Transverse colon (tissue), 4 donors: ENCODE measurements around the gene FIGLA. TPM values are rescaled to one million over a fixed set of nuclear protein-coding genes. Genes with fewer than 3 reads are reported as not detected.

Experiments
- DNase-seq: peaks from one replicate; pipeline ENCODE4 v3.0.0-alpha.2; 2019
- H3K27ac ChIP-seq, 4 donors: fragments of 200-600 bp; sonication (generic); 2 replicates each; pipeline ENCODE4 v1.5.1; 2016 to 2018; ENCODE audit warnings: inconsistent platforms in 4 of 4
- H3K27me3 ChIP-seq: fragments of 200-600 bp; sonication (generic); 2 replicates; pipeline ENCODE4 v1.5.1; 2017; ENCODE audit warnings: inconsistent platforms
- H3K36me3 ChIP-seq, 4 donors: fragments of 200-600 bp; sonication (generic); 2 replicates each; pipeline ENCODE4 v1.5.1; 2017 to 2019; ENCODE audit warnings: inconsistent platforms in 4 of 4
- H3K4me1 ChIP-seq, 4 donors: fragments of 200-600 bp; sonication (generic); 2 replicates each; pipeline ENCODE4 v1.5.1; 2017 to 2020; ENCODE audit warnings: inconsistent platforms in 4 of 4
- H3K4me3 ChIP-seq, 4 donors: fragments of 200-600 bp; sonication (generic); 1 replicate in 1 of 4; 2 replicates in 3 of 4; pipeline versions ENCODE4 v1.5.1 to v1.6.1; 2017 to 2019; ENCODE audit warnings: inconsistent platforms in 4 of 4
- H3K9me3 ChIP-seq, 2 donors: fragments of 200-600 bp; sonication (generic); 2 replicates each; pipeline ENCODE4 v1.5.1; 2017 to 2019; ENCODE audit warnings: inconsistent platforms in 2 of 2
- CTCF ChIP-seq, 5 experiments: fragments of 200-600 bp in 3 of 5; fragments of 450-650 bp in 2 of 5; sonication (generic) in 3 of 5; IDR thresholded peaks; 1 replicate in 2 of 5; 2 replicates in 3 of 5; pipeline ENCODE4 v1.5.1; 2016 to 2017; ENCODE audit warnings: antibody characterized with exemption in 5 of 5, inconsistent platforms in 3 of 5, mild to moderate bottlenecking in 2 of 5, moderate library complexity in 1 of 5
- EP300 ChIP-seq: sonication (generic); formaldehyde crosslinking; IDR thresholded peaks from one replicate; pipeline ENCODE4 v1.6.1; 2017; ENCODE audit warnings: antibody characterized with exemption, low read depth
- POLR2A ChIP-seq: fragments of 450-650 bp; IDR thresholded peaks from one replicate; pipeline ENCODE4 v1.6.1; 2016; ENCODE audit warnings: antibody characterized with exemption, mild to moderate bottlenecking, moderate library complexity
- POLR2AphosphoS5 ChIP-seq, 3 donors: sonication (generic); formaldehyde crosslinking; IDR thresholded peaks; one replicate each; pipeline ENCODE4 v1.6.1; 2016; ENCODE audit warnings: antibody characterized with exemption in 3 of 3
- WGBS, 2 donors: methylation state at CpG; one replicate each; pipeline ENCODE4 v1.1.5; 2018; ENCODE audit warnings: low coverage in 1 of 2; 5-methylcytosine and 5-hydroxymethylcytosine counted together
- in situ Hi-C, 4 donors: fragments of 200-750 bp; cut with MboI; loops; one replicate each; pipeline versions ENCODE4 v1.15.0 to v1.15.1; 2017; ENCODE audit warnings: low sequenced_read_pairs in 3 of 4, low pct_ligation_motif_present in 1 of 4, low pct_unique_long_range_greater_than_20kb in 1 of 4
- intact Hi-C: fragments of 100-400 bp; cut with DNase I; formaldehyde crosslinking; loops from one replicate; pipeline ENCODE4 v1.15.1; 2023; ENCODE audit warnings: low total_unique reads
- total RNA-seq, 4 donors: library from RNA; depleted of rRNA; stranded (reverse); fragments of >200 nt; gene quantifications; one replicate each; pipeline ENCODE4 v1.1.0, GENCODE V29; 2016

Gene FIGLA
- total RNA-seq, 4 donors from 2014 or later, result not detected

- no peak for TF ChIP-seq CTCF (IDR thresholded peaks at IDR 0.05)
- no peak for TF ChIP-seq EP300
- no peak for TF ChIP-seq POLR2A
- TF ChIP-seq POLR2AphosphoS5 (IDR thresholded peaks at IDR 0.05), result no peak
- H3K27me3 ChIP-seq, result peaks cover 32% of the 10 kb centered on the region
- H3K27ac ChIP-seq, result no peak overlapping the region
- no peaks in the 10 kb centered on the region for H3K36me3 ChIP-seq
- 57 to 80% methylated on average over 1 of the region's 1 CpG for WGBS, 2 donors
- H3K4me1 ChIP-seq, result no peaks in the 10 kb centered on the region
- intact Hi-C loops (no loop called here), in situ Hi-C loops (no loop called here)
- no peak overlapping the region for H3K4me3 ChIP-seq
- no peak for DNase-seq
- no peaks in the 10 kb centered on the region for H3K9me3 ChIP-seq
Observed at GRCh38 chr2:70778676-70779075, 11.8 kb downstream of the FIGLA start.

GRCh38 chr2:70777450-70777849 lies 13.0 kb downstream of the FIGLA start:
- TF ChIP-seq POLR2AphosphoS5 (IDR thresholded peaks at IDR 0.05) (no peak), EP300 (no peak), CTCF (IDR thresholded peaks at IDR 0.05) (no peak), POLR2A (no peak)
- Histone ChIP-seq H3K36me3 (no peaks in the 10 kb centered on the region), H3K4me1 (no peaks in the 10 kb centered on the region), H3K27ac (no peak overlapping the region), H3K4me3 (no peak overlapping the region), H3K27me3 (peaks cover 45% of the 10 kb centered on the region), H3K9me3 (no peaks in the 10 kb centered on the region)
- in situ Hi-C loops (no loop called here), intact Hi-C loops (no loop called here)
- DNase-seq, result no peak
- WGBS, 2 donors, result 52 to 64% methylated on average over 2 of the region's 2 CpGs

GRCh38 chr2:70776266-70776665 lies 14.2 kb downstream of the FIGLA start:
- Histone ChIP-seq H3K9me3 (no peaks in the 10 kb centered on the region), H3K4me1 (no peaks in the 10 kb centered on the region), H3K4me3 (no peak overlapping the region), H3K36me3 (no peaks in the 10 kb centered on the region), H3K27ac (no peak overlapping the region), H3K27me3 (peaks cover 56% of the 10 kb centered on the region)
- in situ Hi-C loops (no loop called here), intact Hi-C loops (no loop called here)
- WGBS, 2 donors, result 85 to 88% methylated on average over 3 of the region's 3 CpGs
- TF ChIP-seq POLR2A (no peak), EP300 (no peak), POLR2AphosphoS5 (IDR thresholded peaks at IDR 0.05) (no peak), CTCF (IDR thresholded peaks at IDR 0.05) (no peak)
- DNase-seq, result no peak

GRCh38 chr2:70775141-70775540 lies 15.3 kb downstream of the FIGLA start:
- Histone ChIP-seq H3K4me1 (no peaks in the 10 kb centered on the region), H3K4me3 (no peak overlapping the region), H3K36me3 (no peaks in the 10 kb centered on the region), H3K9me3 (no peaks in the 10 kb centered on the region), H3K27ac (no peak overlapping the region), H3K27me3 (peaks cover 68% of the 10 kb centered on the region)
- TF ChIP-seq CTCF (IDR thresholded peaks at IDR 0.05), result no peak
- 45 to 52% methylated on average over 2 of the region's 2 CpGs for WGBS, 2 donors
- intact Hi-C loops (no loop called here), in situ Hi-C loops (no loop called here)
- DNase-seq, result no peak
